GDM1 (cell line): Measurements from ENCODE around the gene IAH1.
A peak's percentile ranks its signal among the peaks of the same experiment; 100 is the strongest.

Experiments
- DNase-seq: peaks from one replicate; lab custom pipeline; 2025; lab: John Stamatoyannopoulos, UW

The IAH1 gene

GRCh38 chr2:9474361-9475057 lies at the start of gene IAH1:
IAH1 (plus strand) TSS chr2:9474551; CDS start chr2:9474567, 16 bp downstream.
- peak; percentile 69 for DNase-seq

- no peak for DNase-seq
These were observed 45.3 kb upstream of the IAH1 start for GRCh38 chr2:9428965-9429577.

- DNase-seq = no peak
These were observed 43.7 kb upstream of the IAH1 start for GRCh38 chr2:9430316-9431293.

- no peak for DNase-seq
These were observed 39.9 kb upstream of the IAH1 start for GRCh38 chr2:9434489-9434888.

- no peak for DNase-seq
These were observed 34.8 kb upstream of the IAH1 start for GRCh38 chr2:9439536-9439935.

GRCh38 chr2:9440058-9440727 lies 34.2 kb upstream of the IAH1 start:
- DNase-seq = no peak

GRCh38 chr2:9441556-9441955 lies 32.8 kb upstream of the IAH1 start:
- DNase-seq = no peak

GRCh38 chr2:9443526-9443925 lies 30.8 kb upstream of the IAH1 start:
- DNase-seq = no peak

GRCh38 chr2:9445089-9445488 lies 29.3 kb upstream of the IAH1 start:
- DNase-seq = no peak

- DNase-seq = no peak
These were observed 23.1 kb upstream of the IAH1 start for GRCh38 chr2:9451231-9451630.

- DNase-seq = no peak
These were observed 13.8 kb upstream of the IAH1 start for GRCh38 chr2:9460441-9461017.

GRCh38 chr2:9461079-9461478 lies 13.3 kb upstream of the IAH1 start:
- no peak for DNase-seq

GRCh38 chr2:9462313-9462712 lies 12.0 kb upstream of the IAH1 start:
- DNase-seq = no peak

- DNase-seq = no peak
These were observed 11.3 kb upstream of the IAH1 start for GRCh38 chr2:9462886-9463697.

- DNase-seq = no peak
These were observed 10.7 kb upstream of the IAH1 start for GRCh38 chr2:9463698-9464034.

GRCh38 chr2:9465170-9465569 lies 9.2 kb upstream of the IAH1 start:
- DNase-seq = no peak

GRCh38 chr2:9466147-9466683 lies 8.1 kb upstream of the IAH1 start:
- DNase-seq = no peak

- DNase-seq = no peak
These were observed 6.7 kb upstream of the IAH1 start for GRCh38 chr2:9467687-9468086.

- DNase-seq = no peak
These were observed 3.1 kb upstream of the IAH1 start for GRCh38 chr2:9471206-9471605.

GRCh38 chr2:9472511-9472910 lies 1.8 kb upstream of the IAH1 start:
- DNase-seq = no peak
